GM19023 (cell line): ENCODE data around the gene PPM1J.

Experiments used
- ATAC-seq: cut with Tn5 transposase; IDR thresholded peaks from one replicate; pipeline ENCODE4 v1.9.1; 2021; ENCODE audit warnings: mild to moderate bottlenecking, moderate library complexity; ENCODE audit not compliant: unreplicated experiment

Gene PPM1J

GRCh38 chr1:112706505-112707220, 8.5 kb downstream of the PPM1J start, which contains the start of gene RHOC:
Gene RHOC, minus strand, starts transcription at chr1:112707127. Its CDS starts 3,328 bp downstream, at chr1:112703799.
- ATAC-seq = peak; percentile 70

DNA sequence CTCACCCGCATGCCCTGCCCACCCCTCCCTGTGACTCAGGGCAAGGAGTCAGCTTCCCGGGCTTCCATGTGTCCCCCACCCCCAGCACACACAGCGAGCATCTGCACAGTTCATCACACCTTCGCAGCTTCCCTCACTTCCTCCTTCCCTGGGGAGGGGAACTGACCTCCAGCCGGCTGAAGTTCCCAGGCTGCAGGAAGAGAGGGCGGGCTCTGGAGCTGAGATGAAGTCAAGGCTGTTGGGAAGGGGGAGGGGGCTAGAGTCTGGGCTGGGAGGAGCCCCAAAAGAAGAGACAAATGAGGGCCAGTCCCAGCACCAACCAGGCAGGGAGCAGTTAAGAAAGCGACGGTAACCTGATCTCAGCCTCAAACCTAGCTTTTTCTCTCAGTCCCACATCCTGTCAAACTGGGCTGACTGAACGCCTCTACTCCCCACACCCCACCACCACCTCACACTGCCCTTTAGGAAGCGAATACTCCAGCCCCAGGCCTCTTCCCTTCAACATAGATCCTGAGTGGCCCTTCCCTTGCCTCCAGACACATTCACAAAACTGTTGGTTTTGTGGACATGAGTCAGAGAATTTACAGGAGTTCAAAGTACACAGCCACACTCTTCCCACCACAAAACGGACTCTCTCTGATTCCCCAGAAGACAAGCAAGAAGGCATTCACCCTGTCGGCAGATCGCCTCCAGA, 10.1 kb downstream of the PPM1J start:
- peak; percentile 59 for ATAC-seq

- ATAC-seq = no peak
These were observed 10.7 kb downstream of the PPM1J start for GRCh38 chr1:112704391-112704933.

GRCh38 chr1:112703706-112704105, 11.4 kb downstream of the PPM1J start:
- no peak for ATAC-seq

DNA sequence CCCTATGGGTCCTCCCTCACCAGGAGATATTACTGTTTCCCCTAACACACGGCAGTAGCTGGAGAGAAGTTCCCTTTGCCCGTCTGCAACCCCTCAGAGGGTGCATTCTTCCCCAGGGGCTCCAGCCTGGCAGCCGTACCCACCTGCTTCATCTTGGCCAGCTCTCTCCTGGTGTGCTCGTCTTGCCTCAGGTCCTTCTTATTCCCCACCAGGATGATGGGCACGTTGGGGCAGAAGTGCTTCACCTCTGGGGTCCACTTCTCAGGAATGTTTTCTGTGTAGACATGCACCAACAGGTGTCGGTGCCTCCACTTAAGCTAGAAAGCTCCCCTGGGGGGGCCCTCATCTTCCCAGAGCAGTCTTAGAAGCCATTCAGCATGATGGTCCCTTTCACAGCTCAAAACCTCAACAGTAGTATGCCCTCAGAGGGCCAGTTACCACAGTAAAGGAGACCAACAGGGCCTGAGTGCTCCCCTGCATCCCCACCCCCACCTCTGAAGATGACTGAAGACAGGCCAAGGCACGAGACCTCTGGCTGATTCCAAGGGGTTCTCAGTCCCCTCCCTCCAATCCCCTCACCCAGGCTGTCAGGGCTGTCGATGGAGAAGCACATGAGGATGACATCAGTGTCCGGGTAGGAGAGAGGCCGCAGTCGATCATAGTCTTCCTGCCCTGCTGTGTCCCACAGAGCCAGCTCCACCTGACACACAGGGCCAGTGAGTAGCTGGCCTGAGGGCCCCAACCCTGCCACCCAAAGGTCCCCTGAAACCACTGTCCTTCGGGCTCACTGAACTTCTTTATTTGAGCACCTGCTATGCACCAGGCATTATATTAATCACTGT, 12.5 kb downstream of the PPM1J start:
- ATAC-seq = no peak

DNA sequence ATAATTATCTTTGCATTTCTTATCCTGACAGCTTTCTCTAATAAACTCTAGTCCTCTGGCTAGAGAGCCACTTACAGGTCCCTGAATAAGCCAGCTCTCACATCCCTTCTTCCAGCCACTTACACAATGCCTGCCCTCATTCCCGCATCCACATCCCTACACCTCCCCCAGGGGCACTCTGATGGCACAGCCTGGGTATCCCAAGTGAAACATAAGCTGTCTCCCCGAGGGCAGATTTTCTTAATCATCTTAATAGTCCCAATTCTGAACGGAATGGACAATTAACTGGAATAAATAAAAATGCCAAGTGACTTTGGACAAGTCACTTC, 13.1 kb downstream of the PPM1J start:
- no peak for ATAC-seq

- ATAC-seq = no peak
These were observed 13.7 kb downstream of the PPM1J start for GRCh38 chr1:112701227-112702066.

GRCh38 chr1:112700290-112701226, 14.6 kb downstream of the PPM1J start:
- peak; percentile 47 for ATAC-seq

DNA sequence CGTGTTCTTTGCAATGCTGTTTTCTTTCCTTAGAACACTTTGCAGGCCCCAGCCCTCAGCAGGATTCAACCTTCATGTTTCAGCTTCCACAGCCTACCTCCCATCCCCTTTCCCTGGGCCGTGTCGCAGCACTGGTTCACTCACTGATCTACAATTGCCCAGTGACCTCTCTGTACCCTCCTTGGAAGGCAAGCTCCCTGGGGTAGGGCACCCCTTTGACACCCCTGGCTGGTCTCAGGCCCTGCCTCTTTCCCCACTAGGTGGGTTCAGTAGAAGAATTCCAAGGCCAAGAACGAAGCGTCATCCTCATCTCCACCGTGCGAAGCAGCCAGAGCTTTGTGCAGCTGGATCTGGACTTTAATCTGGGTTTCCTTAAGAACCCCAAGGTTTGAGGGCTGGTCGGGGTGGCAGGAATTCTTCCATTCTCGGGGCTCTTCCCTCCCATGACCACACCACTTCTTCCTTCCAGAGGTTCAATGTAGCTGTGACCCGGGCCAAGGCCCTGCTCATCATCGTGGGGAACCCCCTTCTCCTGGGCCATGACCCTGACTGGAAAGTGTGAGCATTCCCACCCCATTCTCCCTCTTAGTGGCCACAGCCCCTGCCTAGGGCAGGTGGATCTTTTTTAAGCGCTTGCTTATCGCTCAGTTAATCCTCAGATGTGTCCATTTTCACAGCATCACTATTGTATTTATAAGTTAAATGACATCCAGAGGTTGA, 15.5 kb downstream of the PPM1J start:
- no peak for ATAC-seq

- ATAC-seq = no peak
These were observed 16.5 kb downstream of the PPM1J start for GRCh38 chr1:112698366-112699310.

DNA sequence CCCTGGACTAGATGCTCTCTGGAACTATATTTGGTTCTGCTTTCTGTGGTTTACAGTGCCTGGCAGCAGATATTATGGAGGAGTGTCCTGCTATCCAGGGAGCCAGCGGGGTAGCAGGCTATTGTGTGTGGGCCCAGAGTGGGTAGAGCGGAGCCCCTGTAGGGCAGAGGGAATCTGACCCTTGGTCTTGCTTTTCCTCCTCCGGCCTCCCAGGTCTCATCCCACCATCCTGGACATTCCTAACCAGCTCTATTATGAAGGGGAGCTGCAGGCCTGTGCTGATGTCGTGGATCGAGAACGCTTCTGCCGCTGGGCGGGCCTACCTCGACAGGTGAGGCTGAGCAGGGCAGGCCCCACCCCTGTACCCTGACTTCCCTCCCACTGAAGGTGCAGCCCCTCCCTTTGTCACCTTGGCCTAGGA, 17.3 kb downstream of the PPM1J start:
- ATAC-seq = no peak

DNA sequence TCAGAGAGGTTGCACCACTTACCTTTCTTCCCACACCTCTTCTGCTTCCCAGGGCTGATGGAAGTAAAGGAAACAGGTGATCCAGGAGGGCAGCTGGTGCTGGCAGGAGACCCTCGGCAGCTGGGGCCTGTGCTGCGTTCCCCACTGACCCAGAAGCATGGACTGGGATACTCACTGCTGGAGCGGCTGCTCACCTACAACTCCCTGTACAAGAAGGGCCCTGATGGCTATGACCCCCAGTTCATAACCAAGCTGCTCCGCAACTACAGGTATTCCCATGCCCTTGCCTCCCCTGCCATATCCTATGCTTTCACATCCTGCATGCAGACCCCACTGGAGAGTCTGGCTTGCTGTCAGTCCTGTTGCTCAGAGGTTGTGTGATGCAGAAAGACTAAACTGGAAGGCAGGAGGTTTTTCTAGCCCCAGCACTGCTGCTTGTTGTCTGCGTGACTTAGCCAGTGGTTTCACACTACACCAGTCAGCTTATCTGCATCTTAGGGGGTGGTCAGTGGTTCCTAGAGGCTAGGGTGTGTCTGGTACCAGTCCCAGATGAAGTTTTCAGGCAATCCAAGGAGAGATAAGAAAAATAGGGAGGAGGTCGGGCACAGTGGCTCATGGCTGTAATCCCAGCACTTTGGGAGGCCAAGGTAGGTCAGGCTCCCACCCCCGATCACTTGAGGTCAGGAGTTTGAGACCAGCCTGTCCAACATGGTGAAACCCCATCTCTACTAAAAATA, 18.4 kb downstream of the PPM1J start:
- ATAC-seq = no peak

- no peak for ATAC-seq
These were observed 19.9 kb downstream of the PPM1J start for GRCh38 chr1:112695276-112695675.

- ATAC-seq = no peak
These were observed 20.7 kb downstream of the PPM1J start for GRCh38 chr1:112694363-112694929.

DNA sequence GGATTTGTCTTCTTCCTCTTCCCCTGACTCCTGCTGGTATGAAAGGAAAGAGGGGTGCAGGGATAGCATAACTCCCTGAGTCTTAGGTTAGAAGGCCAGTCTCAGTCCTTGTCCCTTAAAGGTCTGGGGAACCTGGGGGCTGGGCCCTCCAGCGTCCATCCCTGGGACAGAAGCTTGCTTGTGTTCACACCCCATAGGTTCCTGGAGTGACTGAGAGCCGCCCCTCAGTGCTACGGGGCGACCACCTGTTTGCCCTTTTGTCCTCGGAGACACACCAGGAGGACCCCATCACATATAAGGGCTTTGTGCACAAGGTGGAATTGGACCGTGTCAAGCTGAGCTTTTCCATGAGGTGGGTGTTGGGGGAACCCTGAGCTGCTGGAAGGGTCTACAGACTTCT, 21.3 kb downstream of the PPM1J start:
- ATAC-seq = no peak

GRCh38 chr1:112692681-112693080, 22.5 kb downstream of the PPM1J start:
- no peak for ATAC-seq

DNA sequence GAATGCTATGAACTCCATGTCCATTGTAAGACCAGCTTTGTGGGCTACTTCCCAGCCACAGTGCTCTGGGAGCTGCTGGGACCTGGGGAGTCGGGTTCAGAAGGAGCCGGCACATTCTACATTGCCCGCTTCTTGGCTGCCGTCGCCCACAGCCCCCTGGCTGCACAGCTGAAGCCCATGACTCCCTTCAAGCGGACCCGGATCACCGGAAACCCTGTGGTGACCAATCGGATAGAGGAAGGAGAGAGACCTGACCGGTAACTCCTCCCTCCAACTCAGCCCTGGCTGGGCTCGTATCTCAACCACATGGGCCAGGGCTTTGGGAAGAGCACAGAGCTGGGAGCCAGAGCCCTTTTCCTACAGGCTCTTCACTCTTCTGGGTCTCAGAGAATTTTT, 25.3 kb downstream of the PPM1J start:
- no peak for ATAC-seq
